A549 treated with RU486 at 1 μM for 4 hours (cell line): Measurements from ENCODE around the gene MFSD11. TPM values are rescaled to one million over a fixed set of nuclear protein-coding genes. Genes with fewer than 3 reads are reported as not detected.

ENCODE experiments used
- total RNA-seq: library from RNA; stranded (reverse); fragments of 200-300 nt; extraction: Qiagen RNA extraction; gene quantifications from 5 replicates; pipeline ENCODE4 v1.2.3, GENCODE V29; 2022; ENCODE audit warnings: low read depth

Gene MFSD11
- total RNA-seq: 19.7 to 23.5 TPM (median 22.5 TPM) in 5 replicates

GRCh38 chr17:76737676-76738467 lies at the start of gene MFSD11:
Gene MFSD11 (plus strand): TSS chr17:76738119. CDS start chr17:76738353, 234 bp downstream.

GRCh38 chr17:76710863-76711611 lies 26.9 kb upstream of the MFSD11 start, which contains the start of gene MXRA7:
Gene MXRA7 (minus strand): TSS chr17:76710965. CDS start chr17:76710946, 19 bp downstream.

DNA sequence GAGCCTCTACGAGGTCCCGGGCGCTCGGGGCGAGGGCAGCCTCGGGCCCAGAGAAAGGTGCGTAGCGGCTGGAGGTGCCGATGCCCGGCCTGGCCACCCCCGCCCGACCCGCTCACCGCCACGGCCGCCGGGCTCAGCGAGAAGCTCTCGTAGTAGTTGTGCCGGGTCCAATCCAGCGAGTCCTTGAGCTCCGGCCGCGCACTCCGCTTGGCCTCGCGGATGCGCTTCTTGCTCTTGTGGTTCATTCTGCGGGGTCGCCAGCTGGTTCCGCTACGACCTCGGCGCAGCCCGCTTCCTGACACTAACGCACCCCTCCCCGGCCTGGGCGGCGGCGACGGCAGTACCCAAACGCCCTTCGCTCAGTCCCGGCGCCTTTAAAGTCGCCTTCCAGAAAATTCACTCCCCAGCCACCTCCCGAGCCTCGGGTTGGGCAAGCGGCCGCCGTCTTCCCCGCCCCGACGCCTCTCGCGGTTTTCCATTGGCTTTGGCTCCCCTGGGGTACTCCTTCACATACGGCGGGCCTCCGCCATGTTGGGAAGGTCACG lies 11.6 kb upstream of the MFSD11 start, which contains the start of gene JMJD6:
Gene JMJD6 (minus strand): TSS at position 376 of the 545 bp plus-strand sequence. CDS start 131 bp downstream, at position 245.

GRCh38 chr17:76726776-76727718 lies 10.9 kb upstream of the MFSD11 start, which contains the start of gene METTL23:
Gene METTL23 (plus strand): TSS chr17:76726839. CDS start chr17:76729711, 2,872 bp downstream.

DNA sequence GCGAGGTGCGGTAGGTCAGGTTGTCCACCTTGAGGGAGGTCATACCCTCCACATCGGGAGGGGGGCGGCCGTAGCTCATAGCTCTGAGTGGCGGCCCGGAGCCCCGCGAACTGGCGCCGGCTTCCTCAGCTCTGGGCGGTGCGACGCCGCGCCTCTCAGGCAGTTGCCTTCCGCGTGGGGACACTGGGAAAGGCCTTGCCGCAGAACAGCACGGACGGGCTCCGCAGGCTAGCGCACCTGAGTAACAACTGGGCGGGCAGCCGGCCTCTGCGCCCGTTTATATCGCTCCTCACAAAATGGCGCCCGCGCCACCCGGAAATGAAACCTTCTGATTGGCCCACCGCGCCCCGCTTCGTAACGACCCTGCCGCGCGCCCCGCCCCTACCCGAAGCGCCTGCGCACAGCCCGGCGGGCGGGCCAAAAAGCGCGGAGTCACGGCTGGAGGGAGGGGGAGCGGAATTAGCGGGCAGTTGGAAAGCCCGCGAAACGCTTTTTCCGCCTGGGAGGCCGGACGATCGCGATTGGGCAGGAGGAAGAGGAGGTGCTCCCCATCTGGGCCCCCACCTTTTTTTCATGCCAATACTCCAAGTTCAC lies 740 bp upstream of the MFSD11 start, which contains the start of gene SRSF2:
Gene SRSF2 (minus strand): TSS at position 250 of the 594 bp plus-strand sequence. CDS start 171 bp downstream, at position 79.

Other genes starting within 250 kb of the MFSD11 start
- 50.2 to 69.1 TPM (median 61.3 TPM) in 5 replicates for gene RHBDF2, start 236.7 kb upstream of the MFSD11 start, total RNA-seq
- 0.73 to 1.4 TPM (median 1.1 TPM) in 5 replicates for gene CYGB, start 200.4 kb upstream of the MFSD11 start, total RNA-seq
- gene PRCD, start 198.1 kb upstream of the MFSD11 start, total RNA-seq: not detected in 5 replicates
- gene ST6GALNAC2, start 152.3 kb upstream of the MFSD11 start, total RNA-seq: 0.28 to 0.70 TPM (median 0.33 TPM) in 4 of 5 replicates, not detected in the other
- 0.07 to 0.81 TPM (median 0.46 TPM) in 3 of 5 replicates, not detected in the others for gene ST6GALNAC1, start 94.4 kb upstream of the MFSD11 start, total RNA-seq
- 60.2 to 76.7 TPM (median 63.6 TPM) in 5 replicates for gene MXRA7, start 27.2 kb upstream of the MFSD11 start, total RNA-seq
- 66.9 to 80.7 TPM (median 72.6 TPM) in 5 replicates for gene JMJD6, start 11.5 kb upstream of the MFSD11 start, total RNA-seq
- gene METTL23, start 11.3 kb upstream of the MFSD11 start, total RNA-seq: 51.1 to 63.5 TPM (median 59.8 TPM) in 5 replicates
- gene SRSF2, start 788 bp upstream of the MFSD11 start, total RNA-seq: 380 to 475 TPM (median 459 TPM) in 5 replicates
- 16.0 to 25.5 TPM (median 22.3 TPM) in 5 replicates for gene MGAT5B, start 130.3 kb downstream of the MFSD11 start, total RNA-seq